GM12878 (cell line): ENCODE measurements around the gene NUAK1. TPM values are rescaled to one million over a fixed set of nuclear protein-coding genes. Genes with fewer than 3 reads are reported as not detected.

Experiments used
- ATAC-seq: fragments of 200-7000 bp; cut with Tn5 transposase; 3 replicates; pipeline ENCODE4 v1.9.1; 2020; ENCODE audit warnings: mild to moderate bottlenecking, moderate library complexity
- BruUV-seq: library from RNA; stranded (reverse); fragments of 400-500 nt; replicated peaks from 2 replicates; lab custom pipeline; 2021; lab: Mats Ljungman, UMichigan
- CTCF ChIA-PET: fragments of 300-600 bp; sonication (Branson Sonifier 250); formaldehyde crosslinking; extraction: SDS; loops from one replicate; lab custom pipeline; 2021; ENCODE audit warnings: inconsistent platforms; lab: Yijun Ruan, JAX
- POLR2A ChIA-PET: fragments of 350-600 bp; formaldehyde crosslinking; extraction: SDS; loops from one replicate; lab custom pipeline; 2021; ENCODE audit warnings: inconsistent platforms; lab: Charles Lee
- RAD21 ChIA-PET: fragments of 300-600 bp; sonication (Branson Sonifier 250); formaldehyde crosslinking; loops from one replicate; lab custom pipeline; 2023; ENCODE audit warnings: antibody characterized with exemption; ENCODE audit not compliant: unreplicated experiment; lab: Charles Lee
- SMC1A ChIA-PET: fragments of 300-600 bp; sonication (Branson Sonifier 250); formaldehyde crosslinking; loops from one replicate; lab custom pipeline; 2023; ENCODE audit not compliant: unreplicated experiment, uncharacterized antibody; lab: Charles Lee
- DNase-seq: peaks from one replicate; pipeline ENCODE4 v3.0.0-alpha.2; 2011; ENCODE audit warnings: low read depth, low spot score
- FAIRE-seq: peaks from 3 replicates; lab custom pipeline; 2011; peaks lifted over from hg19 to GRCh38; lab: Jason Lieb, UNC
- H2AFZ ChIP-seq: 2 replicates; pipeline ENCODE4 v1.6.0; 2011; ENCODE audit warnings: low read depth, low read length, control low read depth; ENCODE audit not compliant: control insufficient read depth
- H3K27ac ChIP-seq: 2 replicates; pipeline ENCODE4 v1.5.1; 2011; ENCODE audit warnings: control low read depth; ENCODE audit not compliant: control insufficient read depth, insufficient read depth
- H3K27me3 ChIP-seq, 2 experiments: replicated peaks in 1 of 2; 2 replicates each; pipeline versions ENCODE4 v1.6.0 to v1.6.1; 2011; ENCODE audit warnings: low read length in 1 of 2; ENCODE audit not compliant: control insufficient read depth in 2 of 2, insufficient read depth in 2 of 2
- H3K36me3 ChIP-seq, 2 experiments: 2 replicates each; pipeline ENCODE4 v1.5.1; 2011; ENCODE audit warnings: low read length in 1 of 2; ENCODE audit not compliant: control insufficient read depth in 2 of 2, insufficient read depth in 2 of 2
- H3K4me1 ChIP-seq: 2 replicates; pipeline ENCODE4 v1.6.1; 2011; ENCODE audit warnings: mild to moderate bottlenecking, low read length, moderate library complexity, mixed read lengths; ENCODE audit not compliant: control insufficient read depth, insufficient read depth
- H3K4me2 ChIP-seq: 2 replicates; pipeline ENCODE4 v1.6.0; 2011; ENCODE audit warnings: control low read depth; ENCODE audit not compliant: control insufficient read depth, insufficient read depth
- H3K4me3 ChIP-seq: fragments of 200-600 bp; sonication (generic); 2 replicates; pipeline ENCODE4 v1.5.1; 2016
- H3K79me2 ChIP-seq: 2 replicates; pipeline ENCODE4 v1.6.0; 2011; ENCODE audit warnings: low read length; ENCODE audit not compliant: control insufficient read depth, insufficient read depth
- H3K9ac ChIP-seq: 2 replicates; pipeline ENCODE4 v1.8.0; 2011; ENCODE audit warnings: low read length, control low read depth, mixed read lengths; ENCODE audit not compliant: control insufficient read depth, insufficient read depth
- H3K9me3 ChIP-seq: replicated peaks from 3 replicates; pipeline ENCODE4 v1.5.1; 2011; ENCODE audit warnings: mild to moderate bottlenecking, low read length; ENCODE audit not compliant: control insufficient read depth, insufficient read depth
- H4K20me1 ChIP-seq: 2 replicates; pipeline ENCODE4 v1.6.0; 2011; ENCODE audit not compliant: control insufficient read depth, insufficient read depth
- BCL11A ChIP-seq: IDR thresholded peaks from 2 replicates; pipeline ENCODE4 v1.6.1; 2011; ENCODE audit warnings: low read depth, low read length
- CHD2 ChIP-seq: IDR thresholded peaks from 2 replicates; pipeline ENCODE4 v1.6.1; 2011; ENCODE audit warnings: low read depth, low read length, improper control_type of control experiment, borderline replicate concordance
- CHD4 ChIP-seq: fragments of 200-600 bp; sonication (generic); IDR thresholded peaks from 2 replicates; pipeline ENCODE4 v1.6.1; 2016; ENCODE audit warnings: mild to moderate bottlenecking
- EGR1 ChIP-seq, 2 experiments: IDR thresholded peaks; 1 replicate in 1 of 2; 2 replicates in 1 of 2; pipeline ENCODE4 v1.6.1; 2011 to 2012; ENCODE audit warnings: low read depth in 2 of 2, low read length in 2 of 2, borderline replicate concordance in 1 of 2, mild to moderate bottlenecking in 1 of 2, moderate library complexity in 1 of 2
- EP300 ChIP-seq, 2 experiments: fragments of 150-350 bp in 1 of 2; IDR thresholded peaks; 2 replicates each; pipeline ENCODE4 v1.6.1; 2011 to 2012; ENCODE audit warnings: low read depth in 2 of 2, low read length in 2 of 2, borderline replicate concordance in 1 of 2, improper control_type of control experiment in 1 of 2, inconsistent platforms in 1 of 2; ENCODE audit not compliant: control insufficient read depth in 1 of 2
- FOXK2 ChIP-seq: fragments of 450-650 bp; IDR thresholded peaks from 2 replicates; pipeline ENCODE4 v1.6.1; 2017; ENCODE audit warnings: mild to moderate bottlenecking, moderate library complexity
- MTA3 ChIP-seq: IDR thresholded peaks from 2 replicates; pipeline ENCODE4 v1.6.1; 2012; ENCODE audit warnings: low read length, inconsistent platforms, borderline replicate concordance
- NR2F1 ChIP-seq: fragments of 450-650 bp; conservative IDR thresholded peaks from 2 replicates; pipeline ENCODE4 v1.6.1; 2017; ENCODE audit warnings: mild to moderate bottlenecking
- RELA ChIP-seq: fragments of 450-650 bp; IDR thresholded peaks from 2 replicates; pipeline ENCODE4 v1.8.0; 2014; ENCODE audit warnings: borderline replicate concordance; ENCODE audit not compliant: partially characterized antibody
- TARDBP ChIP-seq: IDR thresholded peaks from 2 replicates; pipeline ENCODE4 v1.6.1; 2016; ENCODE audit warnings: borderline replicate concordance
- WRNIP1 ChIP-seq: IDR thresholded peaks from 2 replicates; pipeline ENCODE4 v1.6.1; 2011; ENCODE audit warnings: low read depth, low read length, improper control_type of control experiment, borderline replicate concordance
- ZNF207 ChIP-seq: fragments of 450-650 bp; IDR thresholded peaks from 2 replicates; pipeline ENCODE4 v1.6.1; 2014; ENCODE audit warnings: antibody characterized with exemption, mild to moderate bottlenecking, borderline replicate concordance
- ZNF274 ChIP-seq: IDR thresholded peaks from one replicate; pipeline ENCODE4 v1.8.0; 2011; ENCODE audit not compliant: insufficient read length, insufficient read depth
- ZNF622 ChIP-seq: fragments of 450-650 bp; IDR thresholded peaks from 2 replicates; pipeline ENCODE4 v1.6.1; 2017; ENCODE audit warnings: mild to moderate bottlenecking, inconsistent platforms
- WGBS: methylation state at CpG from one replicate; pipeline ENCODE4 v1.1.6; 2016; ENCODE audit warnings: low lambda C conversion rate; ENCODE audit not compliant: insufficient replicate concordance, insufficient coverage; ENCODE audit errors: missing lambda C conversion rate; 5-methylcytosine and 5-hydroxymethylcytosine counted together
- in situ Hi-C: fragments of 300-500 bp; cut with MboI; formaldehyde crosslinking; loops from 9 replicates; pipeline ENCODE4 v1.14.3; 2018; ENCODE audit warnings: mixed read lengths
- intact Hi-C: fragments of 100-400 bp; cut with micrococcal nuclease; formaldehyde crosslinking; loops from one replicate; pipeline ENCODE4 v1.14.2; 2022; ENCODE audit not compliant: unreplicated experiment
- polyA plus RNA-seq, 11 experiments: library from polyadenylated mRNA; depleted of rRNA in 4 of 11; unstranded in 6 of 11; stranded (reverse) in 5 of 11; fragments of >200 nt; fragmentation: Nextera tagmentation in 4 of 11; fragmentation: Illumina TruSeq in 1 of 11; extraction: Ambion mirVana in 4 of 11; extraction: Trizol in 1 of 11; gene quantifications; 1 replicate in 1 of 11; 2 replicates in 10 of 11; pipeline versions ENCODE4 v1.2.1 to v1.2.3, GENCODE V29; 2011 to 2016; ENCODE audit warnings: inconsistent platforms in 2 of 11, missing spikeins in 2 of 11, low read depth in 1 of 11
- total RNA-seq, 4 experiments: library from RNA; depleted of rRNA in 3 of 4; stranded (reverse); fragments of >200 nt in 3 of 4; fragmentation: Illumina TruSeq in 1 of 4; extraction: Trizol in 1 of 4; gene quantifications; 2 replicates each; pipeline versions ENCODE4 v1.2.1 to v1.2.3, GENCODE V29; 2013 to 2021
- TF ChIP-seq, protein P1 (sequence below): fragments of 450-650 bp; IDR thresholded peaks from 2 replicates; pipeline ENCODE4 v1.6.1; 2017; ENCODE audit warnings: mild to moderate bottlenecking, moderate library complexity
- TF ChIP-seq, protein P2 (sequence below): fragments of 450-650 bp; formaldehyde crosslinking; IDR thresholded peaks from 2 replicates; pipeline ENCODE4 v1.4.0; 2020; ENCODE audit warnings: mild to moderate bottlenecking, moderate library complexity

Gene NUAK1
- total and polyA plus RNA-seq, 10 of the 15 experiments (the other 5 are each of a cell fraction or from before 2014, with no cell fraction given): 0.03 to 0.42 (median 0.08) TPM; not detected in 2

DNA sequence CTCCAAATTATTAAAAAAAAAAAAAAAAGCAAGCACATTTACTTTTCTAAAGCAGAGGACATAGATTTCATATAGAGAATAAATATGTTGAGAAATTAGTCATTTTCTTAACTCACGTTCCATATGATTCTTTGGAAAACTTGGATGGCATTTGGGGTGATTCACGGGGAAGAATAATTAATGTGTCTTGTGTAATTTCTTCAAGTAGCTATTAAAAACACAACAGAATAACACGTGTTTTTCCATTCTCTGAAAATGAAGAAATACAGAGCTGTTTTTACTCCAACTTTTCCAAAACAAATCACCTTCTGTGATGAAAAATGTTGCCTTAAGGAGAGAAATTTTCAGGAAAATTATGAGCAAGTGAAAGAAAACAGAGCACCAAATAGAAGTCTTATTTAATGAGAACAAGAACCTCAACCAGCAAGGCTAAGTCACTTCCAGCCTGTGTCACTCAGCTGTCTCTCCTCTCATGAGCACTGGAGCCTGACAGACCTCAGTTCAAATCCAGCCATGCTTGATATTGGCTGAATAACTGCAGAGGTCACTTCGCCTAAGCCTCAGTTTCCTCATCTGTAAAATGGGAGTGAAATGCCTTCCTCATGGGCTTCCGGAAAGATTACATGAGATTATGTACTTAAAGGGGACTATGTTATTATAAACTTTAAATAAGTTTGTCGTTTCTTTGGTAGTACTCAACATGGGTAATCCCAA lies 42.8 kb upstream of the NUAK1 start (continued):
- TF ChIP-seq RELA (no peak), BCL11A (no peak), CHD4 (no peak), NR2F1 (no peak), WRNIP1 (no peak), EGR1 (IDR thresholded peaks at IDR 0.05; ENCODE audit: borderline replicate concordance in 1 of 2, low read depth in 2 of 2, low read length in 2 of 2) (no peak), ZNF622 (no peak)
- TF ChIP-seq, protein P1, sequence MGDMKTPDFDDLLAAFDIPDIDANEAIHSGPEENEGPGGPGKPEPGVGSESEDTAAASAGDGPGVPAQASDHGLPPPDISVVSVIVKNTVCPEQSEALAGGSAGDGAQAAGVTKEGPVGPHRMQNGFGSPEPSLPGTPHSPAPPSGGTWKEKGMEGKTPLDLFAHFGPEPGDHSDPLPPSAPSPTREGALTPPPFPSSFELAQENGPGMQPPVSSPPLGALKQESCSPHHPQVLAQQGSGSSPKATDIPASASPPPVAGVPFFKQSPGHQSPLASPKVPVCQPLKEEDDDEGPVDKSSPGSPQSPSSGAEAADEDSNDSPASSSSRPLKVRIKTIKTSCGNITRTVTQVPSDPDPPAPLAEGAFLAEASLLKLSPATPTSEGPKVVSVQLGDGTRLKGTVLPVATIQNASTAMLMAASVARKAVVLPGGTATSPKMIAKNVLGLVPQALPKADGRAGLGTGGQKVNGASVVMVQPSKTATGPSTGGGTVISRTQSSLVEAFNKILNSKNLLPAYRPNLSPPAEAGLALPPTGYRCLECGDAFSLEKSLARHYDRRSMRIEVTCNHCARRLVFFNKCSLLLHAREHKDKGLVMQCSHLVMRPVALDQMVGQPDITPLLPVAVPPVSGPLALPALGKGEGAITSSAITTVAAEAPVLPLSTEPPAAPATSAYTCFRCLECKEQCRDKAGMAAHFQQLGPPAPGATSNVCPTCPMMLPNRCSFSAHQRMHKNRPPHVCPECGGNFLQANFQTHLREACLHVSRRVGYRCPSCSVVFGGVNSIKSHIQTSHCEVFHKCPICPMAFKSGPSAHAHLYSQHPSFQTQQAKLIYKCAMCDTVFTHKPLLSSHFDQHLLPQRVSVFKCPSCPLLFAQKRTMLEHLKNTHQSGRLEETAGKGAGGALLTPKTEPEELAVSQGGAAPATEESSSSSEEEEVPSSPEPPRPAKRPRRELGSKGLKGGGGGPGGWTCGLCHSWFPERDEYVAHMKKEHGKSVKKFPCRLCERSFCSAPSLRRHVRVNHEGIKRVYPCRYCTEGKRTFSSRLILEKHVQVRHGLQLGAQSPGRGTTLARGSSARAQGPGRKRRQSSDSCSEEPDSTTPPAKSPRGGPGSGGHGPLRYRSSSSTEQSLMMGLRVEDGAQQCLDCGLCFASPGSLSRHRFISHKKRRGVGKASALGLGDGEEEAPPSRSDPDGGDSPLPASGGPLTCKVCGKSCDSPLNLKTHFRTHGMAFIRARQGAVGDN: no peak

DNA sequence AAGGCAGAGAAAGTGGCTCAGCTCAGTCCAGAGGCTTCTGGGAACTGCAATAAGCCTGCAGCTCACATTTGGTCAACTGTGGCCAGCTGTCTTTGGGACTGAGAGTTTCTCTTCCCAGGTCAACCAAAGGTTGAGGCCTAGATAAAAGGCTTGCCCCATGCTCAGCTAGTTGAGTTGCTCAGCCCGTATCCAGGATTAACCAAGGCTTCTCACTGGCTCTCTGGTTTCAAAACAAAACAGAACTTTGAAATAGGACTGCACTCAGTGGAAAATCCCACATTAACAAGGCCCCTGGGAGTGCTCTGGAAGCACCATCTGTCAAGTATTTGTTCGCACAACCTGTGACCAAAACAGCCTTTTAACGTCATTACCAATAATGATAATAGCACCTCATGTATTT lies 40.3 kb upstream of the NUAK1 start:
- no peak overlapping the region; the same call in 1 of the 2 replicates for H2AFZ ChIP-seq
- no peak overlapping the region for H3K9ac ChIP-seq
- WGBS: 23% methylated on average over 3 of the region's 3 CpGs
- intact Hi-C loops (no loop called here), in situ Hi-C loops (no loop called here)
- ChIA-PET RAD21 (no interaction called here), POLR2A (no interaction called here), SMC1A (no interaction called here), CTCF (no interaction called here)
- no peak overlapping the region for H3K4me2 ChIP-seq
- H3K79me2 ChIP-seq: no peaks in the 10 kb centered on the region
- ATAC-seq (no peak), DNase-seq (no peak), FAIRE-seq (no peak)
- no TSS peak for BruUV-seq
- H4K20me1 ChIP-seq: no peaks in the 10 kb centered on the region
- no peaks in the 10 kb centered on the region for H3K36me3 ChIP-seq
- no peak overlapping the region for H3K4me3 ChIP-seq
- H3K9me3 ChIP-seq: no peaks in the 10 kb centered on the region
- H3K27ac ChIP-seq: no peak overlapping the region
- H3K4me1 ChIP-seq: no peaks in the 10 kb centered on the region
- H3K27me3 ChIP-seq: no peaks in the 10 kb centered on the region; a peak in 1 of 4 replicates
- no peak for TF ChIP-seq TARDBP
- no peak for TF ChIP-seq CHD2
- TF ChIP-seq EP300 (IDR thresholded peaks at IDR 0.05; ENCODE audit: borderline replicate concordance in 1 of 2, control insufficient read depth in 1 of 2, low read depth in 2 of 2, low read length in 2 of 2): no peak
- TF ChIP-seq, protein P2, sequence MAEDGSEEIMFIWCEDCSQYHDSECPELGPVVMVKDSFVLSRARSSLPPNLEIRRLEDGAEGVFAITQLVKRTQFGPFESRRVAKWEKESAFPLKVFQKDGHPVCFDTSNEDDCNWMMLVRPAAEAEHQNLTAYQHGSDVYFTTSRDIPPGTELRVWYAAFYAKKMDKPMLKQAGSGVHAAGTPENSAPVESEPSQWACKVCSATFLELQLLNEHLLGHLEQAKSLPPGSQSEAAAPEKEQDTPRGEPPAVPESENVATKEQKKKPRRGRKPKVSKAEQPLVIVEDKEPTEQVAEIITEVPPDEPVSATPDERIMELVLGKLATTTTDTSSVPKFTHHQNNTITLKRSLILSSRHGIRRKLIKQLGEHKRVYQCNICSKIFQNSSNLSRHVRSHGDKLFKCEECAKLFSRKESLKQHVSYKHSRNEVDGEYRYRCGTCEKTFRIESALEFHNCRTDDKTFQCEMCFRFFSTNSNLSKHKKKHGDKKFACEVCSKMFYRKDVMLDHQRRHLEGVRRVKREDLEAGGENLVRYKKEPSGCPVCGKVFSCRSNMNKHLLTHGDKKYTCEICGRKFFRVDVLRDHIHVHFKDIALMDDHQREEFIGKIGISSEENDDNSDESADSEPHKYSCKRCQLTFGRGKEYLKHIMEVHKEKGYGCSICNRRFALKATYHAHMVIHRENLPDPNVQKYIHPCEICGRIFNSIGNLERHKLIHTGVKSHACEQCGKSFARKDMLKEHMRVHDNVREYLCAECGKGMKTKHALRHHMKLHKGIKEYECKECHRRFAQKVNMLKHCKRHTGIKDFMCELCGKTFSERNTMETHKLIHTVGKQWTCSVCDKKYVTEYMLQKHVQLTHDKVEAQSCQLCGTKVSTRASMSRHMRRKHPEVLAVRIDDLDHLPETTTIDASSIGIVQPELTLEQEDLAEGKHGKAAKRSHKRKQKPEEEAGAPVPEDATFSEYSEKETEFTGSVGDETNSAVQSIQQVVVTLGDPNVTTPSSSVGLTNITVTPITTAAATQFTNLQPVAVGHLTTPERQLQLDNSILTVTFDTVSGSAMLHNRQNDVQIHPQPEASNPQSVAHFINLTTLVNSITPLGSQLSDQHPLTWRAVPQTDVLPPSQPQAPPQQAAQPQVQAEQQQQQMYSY: no peak
- TF ChIP-seq ZNF274: no peak
- no peak for TF ChIP-seq BCL11A
- no peak for TF ChIP-seq FOXK2
- TF ChIP-seq MTA3: no peak
- no peak for TF ChIP-seq ZNF207
